ENCODE results near the gene FAM184B. TPM values are rescaled to one million over a fixed set of nuclear protein-coding genes. Genes with fewer than 3 reads are reported as not detected.
A peak's percentile ranks its signal among the peaks of the same experiment; 100 is the strongest.

Gene FAM184B
- total RNA-seq, 1 experiment from 2014 or later, result 0.17 TPM

DNA sequence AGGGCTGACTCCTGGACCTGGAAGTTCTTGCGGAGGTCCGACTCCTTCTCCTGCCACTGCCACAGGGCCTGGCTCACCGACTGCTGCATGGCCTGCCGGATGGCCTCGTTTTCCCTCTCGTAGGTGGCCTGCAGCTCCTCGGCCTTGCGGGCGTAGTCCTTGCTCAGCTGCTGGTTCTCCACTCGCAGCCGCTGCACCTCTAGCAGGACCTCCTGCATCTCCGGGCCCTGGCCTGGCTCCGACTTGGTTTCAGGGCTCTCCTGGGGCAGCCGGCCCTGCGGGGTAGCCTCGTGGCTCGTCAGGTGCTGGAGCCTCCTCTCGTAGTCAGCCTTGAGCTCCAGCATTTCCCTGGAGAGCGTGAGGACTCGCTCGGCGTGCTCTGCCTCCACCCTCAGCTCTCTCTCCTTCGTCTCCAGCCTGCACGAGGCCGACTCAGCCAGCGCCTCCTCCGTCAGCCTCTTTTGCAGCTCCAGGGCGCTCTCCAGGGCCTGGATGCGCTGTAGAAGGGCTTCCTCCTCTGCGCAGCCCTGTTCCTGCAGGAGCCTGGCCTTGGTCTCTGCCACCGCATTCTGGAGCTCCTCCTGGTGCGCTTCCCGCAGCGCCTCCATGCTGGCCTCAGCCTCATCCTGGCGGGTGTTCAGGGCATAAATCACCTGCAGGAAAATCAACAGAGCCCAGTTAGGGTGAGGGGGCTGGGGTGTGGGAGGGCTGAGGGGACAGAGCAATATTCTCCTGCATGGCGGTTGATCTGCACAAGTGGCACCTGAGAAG is 72.2 kb downstream of the FAM184B start:
- no peak overlapping the region for H3K4me3 Mint-ChIP-seq
- DNase-seq (ENCODE audit: low spot score) (no peak), ATAC-seq (peak; percentile 69)
- H3K36me3 Mint-ChIP-seq, result no peaks in the 10 kb centered on the region
- TF ChIP-seq JAZF1 (CRISPR knock-in tag; IDR thresholded peaks at IDR 0.05) (no peak), ZBTB21 (CRISPR knock-in tag; IDR thresholded peaks at IDR 0.05; ENCODE audit: borderline replicate concordance) (no peak), NFATC4 (CRISPR knock-in tag; IDR thresholded peaks at IDR 0.05) (no peak), STAT6 (CRISPR knock-in tag; conservative IDR thresholded peaks at IDR 0.05; ENCODE audit: low read depth) (no peak)
- peaks cover 2% of the 10 kb centered on the region; the same call in 1 of the 2 replicates for H3K27me3 Mint-ChIP-seq (ENCODE audit: low read depth)
- POLR2A ChIA-PET, result no interaction called here
- no peaks in the 10 kb centered on the region for H3K4me1 Mint-ChIP-seq
- peaks cover 3% of the 10 kb centered on the region; the same call in 1 of the 2 replicates for H3K9me3 Mint-ChIP-seq
- CTCF ChIA-PET, result interaction anchor here (1.0 kb wide), 1 partner anchor 14 kb away, joined by 3 read pairs; no protein-coding TSS in a partner anchor
- H3K27ac Mint-ChIP-seq, result no peak overlapping the region

DNA sequence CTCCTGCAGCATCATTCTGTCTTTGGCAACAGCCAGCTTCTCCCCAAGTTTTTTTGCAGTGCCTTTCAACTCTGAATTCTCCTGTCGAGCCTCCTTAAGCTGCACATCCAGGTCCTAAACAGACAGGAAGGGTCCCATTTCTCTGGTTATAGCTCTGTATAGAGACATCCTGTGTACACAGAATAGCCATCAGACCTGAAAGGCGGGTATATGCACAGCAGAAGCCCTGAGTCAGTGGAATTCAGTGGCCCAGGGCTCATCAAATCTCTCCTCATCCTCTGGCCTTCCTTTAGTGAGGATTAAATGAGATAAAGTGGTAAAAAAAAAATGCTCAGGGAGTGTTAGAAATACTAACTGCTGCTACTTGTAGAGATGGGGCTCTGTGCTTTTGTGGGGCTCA is 73.8 kb downstream of the FAM184B start:
- peaks cover 3% of the 10 kb centered on the region; the same call in 1 of the 2 replicates for H3K9me3 Mint-ChIP-seq
- no peak overlapping the region for H3K4me3 Mint-ChIP-seq
- ChIA-PET POLR2A (no interaction called here), CTCF (no interaction called here)
- peaks cover 2% of the 10 kb centered on the region; the same call in 1 of the 2 replicates for H3K27me3 Mint-ChIP-seq (ENCODE audit: low read depth)
- no peaks in the 10 kb centered on the region for H3K36me3 Mint-ChIP-seq
- ATAC-seq (no peak), DNase-seq (ENCODE audit: low spot score) (no peak)
- no peaks in the 10 kb centered on the region for H3K4me1 Mint-ChIP-seq
- TF ChIP-seq FOXJ3 (CRISPR knock-in tag; IDR thresholded peaks at IDR 0.05; ENCODE audit: borderline replicate concordance) (no peak), NR1H2 (CRISPR knock-in tag; IDR thresholded peaks at IDR 0.05) (no peak)
- no peak overlapping the region for H3K27ac Mint-ChIP-seq

GRCh38 chr4:17705107-17705506 is 76.3 kb downstream of the FAM184B start:
- Mint-ChIP-seq H3K4me3 (no peak overlapping the region), H3K4me1 (no peaks in the 10 kb centered on the region), H3K36me3 (no peaks in the 10 kb centered on the region), H3K9me3 (no peaks in the 10 kb centered on the region), H3K27me3 (ENCODE audit: low read depth) (peaks cover 2% of the 10 kb centered on the region; the same call in 1 of the 2 replicates), H3K27ac (no peak overlapping the region)
- ATAC-seq, result no peak
- DNase-seq (ENCODE audit: low spot score), result no peak
- POLR2A ChIA-PET, result no interaction called here
- CTCF ChIA-PET, result no interaction called here
- TF ChIP-seq MAX (CRISPR knock-in tag; IDR thresholded peaks at IDR 0.05) (no peak), JAZF1 (CRISPR knock-in tag; IDR thresholded peaks at IDR 0.05) (no peak), KAT7 (CRISPR knock-in tag; IDR thresholded peaks at IDR 0.05; ENCODE audit: borderline replicate concordance) (no peak), ZNF671 (CRISPR knock-in tag; IDR thresholded peaks at IDR 0.05) (no peak)
- TF ChIP-seq, protein P1, sequence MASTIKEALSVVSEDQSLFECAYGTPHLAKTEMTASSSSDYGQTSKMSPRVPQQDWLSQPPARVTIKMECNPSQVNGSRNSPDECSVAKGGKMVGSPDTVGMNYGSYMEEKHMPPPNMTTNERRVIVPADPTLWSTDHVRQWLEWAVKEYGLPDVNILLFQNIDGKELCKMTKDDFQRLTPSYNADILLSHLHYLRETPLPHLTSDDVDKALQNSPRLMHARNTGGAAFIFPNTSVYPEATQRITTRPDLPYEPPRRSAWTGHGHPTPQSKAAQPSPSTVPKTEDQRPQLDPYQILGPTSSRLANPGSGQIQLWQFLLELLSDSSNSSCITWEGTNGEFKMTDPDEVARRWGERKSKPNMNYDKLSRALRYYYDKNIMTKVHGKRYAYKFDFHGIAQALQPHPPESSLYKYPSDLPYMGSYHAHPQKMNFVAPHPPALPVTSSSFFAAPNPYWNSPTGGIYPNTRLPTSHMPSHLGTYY (CRISPR knock-in tag; IDR thresholded peaks at IDR 0.05), result no peak

- POLR2A ChIA-PET, result no interaction called here
- Mint-ChIP-seq H3K27ac (no peak overlapping the region), H3K4me3 (no peak overlapping the region)
Observed at GRCh38 chr4:17704020-17704650, 77.3 kb downstream of the FAM184B start.

More at GRCh38 chr4:17704020-17704650, 77.3 kb downstream of the FAM184B start:
- no peak for DNase-seq (ENCODE audit: low spot score)
- CTCF ChIA-PET, result no interaction called here
- no peaks in the 10 kb centered on the region for H3K4me1 Mint-ChIP-seq
- ATAC-seq, result no peak
- TF ChIP-seq AFF4 (CRISPR knock-in tag; IDR thresholded peaks at IDR 0.05; ENCODE audit: borderline replicate concordance) (no peak), ZNF263 (CRISPR knock-in tag; IDR thresholded peaks at IDR 0.05; ENCODE audit: low read depth) (no peak), JAZF1 (CRISPR knock-in tag; IDR thresholded peaks at IDR 0.05) (no peak), SP1 (CRISPR knock-in tag; conservative IDR thresholded peaks at IDR 0.05) (no peak), FOXJ3 (CRISPR knock-in tag; IDR thresholded peaks at IDR 0.05; ENCODE audit: borderline replicate concordance) (no peak), TEAD1 (CRISPR knock-in tag; IDR thresholded peaks at IDR 0.05) (no peak), ATF3 (CRISPR knock-in tag; conservative IDR thresholded peaks at IDR 0.05) (no peak)
- H3K36me3 Mint-ChIP-seq, result no peaks in the 10 kb centered on the region; the same call in 1 of the 2 replicates
- H3K27me3 Mint-ChIP-seq (ENCODE audit: low read depth), result peaks cover 2% of the 10 kb centered on the region; the same call in 1 of the 2 replicates
- H3K9me3 Mint-ChIP-seq, result peaks cover 4% of the 10 kb centered on the region

Measured in WTC11 (cell line).